NCI-H1092 treated with DMSO at 0.1 percent for 48 hours (cell line): ENCODE measurements around the gene DNAH5.

Experiments
- DNase-seq: peaks from one replicate; lab custom pipeline; 2025; lab: John Stamatoyannopoulos, UW

DNAH5 gene

GRCh38 chr5:13700626-13701025, 243.9 kb downstream of the DNAH5 start:
- DNase-seq: no peak

- DNase-seq: no peak
Observed at GRCh38 chr5:13698885-13699284, 245.6 kb downstream of the DNAH5 start.

- DNase-seq: no peak
Observed at GRCh38 chr5:13695076-13695712, 249.3 kb downstream of the DNAH5 start.

- no peak for DNase-seq
Observed at GRCh38 chr5:13692172-13692571, 252.3 kb downstream of the DNAH5 start.

- no peak for DNase-seq
Observed at GRCh38 chr5:13676531-13676930, 268.0 kb downstream of the DNAH5 start.

- DNase-seq: no peak
Observed at GRCh38 chr5:13674391-13674790, 270.1 kb downstream of the DNAH5 start.

- DNase-seq: no peak
Observed at GRCh38 chr5:13673511-13673910, 271.0 kb downstream of the DNAH5 start.

- no peak for DNase-seq
Observed at GRCh38 chr5:13664377-13664776, 280.1 kb downstream of the DNAH5 start.

GRCh38 chr5:13662626-13663025, 281.9 kb downstream of the DNAH5 start:
- no peak for DNase-seq

GRCh38 chr5:13661272-13661671, 283.2 kb downstream of the DNAH5 start:
- DNase-seq: no peak

GRCh38 chr5:13660072-13660471, 284.4 kb downstream of the DNAH5 start:
- DNase-seq: no peak

GRCh38 chr5:13659391-13659790, 285.1 kb downstream of the DNAH5 start:
- DNase-seq: no peak

- no peak for DNase-seq
Observed at GRCh38 chr5:13658761-13659160, 285.7 kb downstream of the DNAH5 start.

- DNase-seq: no peak
Observed at GRCh38 chr5:13658152-13658551, 286.3 kb downstream of the DNAH5 start.

GRCh38 chr5:13653709-13654108, 290.8 kb downstream of the DNAH5 start:
- DNase-seq: no peak

- DNase-seq: no peak
Observed at GRCh38 chr5:13649656-13650055, 294.8 kb downstream of the DNAH5 start.

GRCh38 chr5:13648822-13649221, 295.7 kb downstream of the DNAH5 start:
- no peak for DNase-seq

GRCh38 chr5:13643734-13644133, 300.8 kb downstream of the DNAH5 start:
- no peak for DNase-seq

- DNase-seq: no peak
Observed at GRCh38 chr5:13643196-13643595, 301.3 kb downstream of the DNAH5 start.
